Mesodermal cell (in vitro differentiated cells): ENCODE measurements around the gene TBX21.
"Not testable (repeated sequence)": the region's sequence is repeated elsewhere in the genome, so short reads cannot be mapped to it uniquely, and the experiment has no call there.

ENCODE experiments used
- H3K27ac ChIP-seq: 2 replicates; pipeline ENCODE4 v1.7.0; 2013; ENCODE audit warnings: mild to moderate bottlenecking, low read depth, low read length, moderate library complexity; ENCODE audit not compliant: severe bottlenecking
- H3K36me3 ChIP-seq: 2 replicates; pipeline ENCODE4 v1.7.1; 2013; ENCODE audit warnings: mild to moderate bottlenecking, low read length, moderate library complexity; ENCODE audit not compliant: control insufficient read depth, insufficient read depth
- H3K4me1 ChIP-seq: one replicate; pipeline ENCODE4 v1.7.1; 2013; ENCODE audit warnings: mild to moderate bottlenecking, low read length; ENCODE audit not compliant: insufficient read depth, control insufficient read depth, poor library complexity, severe bottlenecking
- H3K4me3 ChIP-seq: 2 replicates; pipeline ENCODE4 v1.7.0; 2013; ENCODE audit warnings: low read length, control low read depth, mild to moderate bottlenecking; ENCODE audit not compliant: insufficient read depth, poor library complexity, severe bottlenecking; ENCODE audit errors: extremely low read depth
- H3K9me3 ChIP-seq: 2 replicates; pipeline ENCODE4 v1.7.1; 2013; ENCODE audit warnings: mild to moderate bottlenecking, low read length, moderate library complexity; ENCODE audit not compliant: control insufficient read depth
- WGBS, 2 experiments: methylation state at CpG; one replicate each; pipeline ENCODE4 v1.1.5; 2013; ENCODE audit warnings: missing lambda C conversion rate in 2 of 2; ENCODE audit not compliant: insufficient coverage in 2 of 2; 5-methylcytosine and 5-hydroxymethylcytosine counted together

TBX21 gene

DNA sequence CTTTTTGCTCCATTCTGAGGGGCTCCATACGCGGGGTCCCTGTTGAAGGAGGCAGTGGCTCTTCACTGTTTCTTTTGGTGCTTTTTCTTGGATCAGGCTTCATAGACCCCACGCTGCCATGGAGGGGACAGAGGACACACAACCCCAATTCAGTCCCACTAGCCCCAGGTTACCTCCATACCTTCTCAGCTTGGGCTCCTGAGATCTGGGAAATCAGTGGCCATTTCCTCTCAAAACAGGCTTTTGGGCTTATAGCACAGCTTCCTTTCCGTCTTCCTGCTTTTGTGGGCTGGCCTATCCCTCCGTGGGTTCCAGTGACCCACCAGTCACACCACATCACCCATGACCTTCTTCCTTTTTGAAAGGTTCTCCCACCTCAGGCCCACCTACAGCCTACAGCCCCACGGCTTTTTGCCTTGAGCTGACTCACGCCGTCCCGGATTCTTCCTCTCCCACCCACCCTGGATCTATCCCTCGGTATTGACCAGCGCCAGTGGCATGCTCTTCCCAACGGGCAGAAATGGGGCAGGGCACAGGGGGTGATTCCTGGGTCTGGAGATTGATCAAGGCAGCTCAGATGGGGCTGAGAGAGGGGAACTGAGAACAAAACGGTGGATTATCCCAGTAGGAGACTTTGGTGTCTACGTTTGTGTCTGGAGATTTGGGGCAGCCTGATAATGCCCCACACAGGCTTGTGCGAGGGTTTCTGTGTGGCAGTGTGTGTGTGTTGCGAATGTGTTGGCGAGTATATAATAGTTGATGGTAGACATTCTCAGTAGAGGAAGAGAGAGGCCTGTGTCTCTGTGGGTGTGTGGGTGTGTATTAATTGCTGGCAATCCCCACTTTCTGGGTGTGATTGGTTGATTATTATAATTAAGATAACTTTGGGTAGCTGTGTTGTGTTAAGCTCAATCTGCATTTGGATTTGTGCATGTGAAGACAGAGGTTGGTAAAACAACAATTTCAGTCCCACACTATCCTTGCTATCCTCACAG, 3.8 kb downstream of the TBX21 start:
- H3K4me1 ChIP-seq: no peaks in the 10 kb centered on the region
- WGBS, 2 experiments: 77 to 79% methylated on average over 10 to 15 of the region's 17 CpGs
- no peaks in the 10 kb centered on the region for H3K9me3 ChIP-seq
- H3K36me3 ChIP-seq: no peaks in the 10 kb centered on the region
- H3K4me3 ChIP-seq: no peak overlapping the region
- no peak overlapping the region for H3K27ac ChIP-seq

GRCh38 chr17:47738178-47738577, 5.1 kb downstream of the TBX21 start:
- H3K36me3 ChIP-seq: no peaks in the 10 kb centered on the region
- no peak overlapping the region for H3K27ac ChIP-seq
- H3K9me3 ChIP-seq: no peaks in the 10 kb centered on the region
- H3K4me3 ChIP-seq: no peak overlapping the region
- H3K4me1 ChIP-seq: no peaks in the 10 kb centered on the region
- 91 to 94% methylated on average over 4 to 5 of the region's 7 CpGs for WGBS, 2 experiments

DNA sequence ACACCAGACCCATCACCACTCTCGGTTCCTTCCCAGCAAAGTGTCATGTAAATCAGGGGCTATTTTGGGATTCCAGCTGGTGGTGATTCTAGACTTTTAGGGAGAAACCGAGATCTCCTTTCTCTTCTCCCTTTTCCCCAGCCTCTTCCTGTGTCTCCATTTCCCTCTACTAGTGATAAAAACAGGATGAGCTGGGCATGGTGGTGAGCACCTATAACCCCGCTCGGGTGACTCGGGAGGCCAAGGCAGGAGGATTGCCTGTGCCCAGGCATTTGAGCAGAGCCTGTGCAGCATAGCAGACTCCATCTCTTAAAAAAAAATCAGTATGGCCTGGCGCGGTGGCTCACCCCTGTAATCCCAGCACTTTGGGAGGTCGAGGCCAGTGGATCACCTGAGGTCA, 6.1 kb downstream of the TBX21 start:
- 92 to 96% methylated on average over 6 of the region's 8 CpGs for WGBS, 2 experiments
- Histone ChIP-seq H3K36me3 (no peaks in the 10 kb centered on the region), H3K4me1 (no peaks in the 10 kb centered on the region), H3K9me3 (no peaks in the 10 kb centered on the region), H3K4me3 (no peak overlapping the region), H3K27ac (no peak overlapping the region)

GRCh38 chr17:47739945-47740344, 6.9 kb downstream of the TBX21 start:
- not testable (repeated sequence) for H3K4me1 ChIP-seq, H3K27ac ChIP-seq, H3K4me3 ChIP-seq, H3K36me3 ChIP-seq, H3K9me3 ChIP-seq
- WGBS, 2 experiments: 84 to 94% methylated on average over 7 to 8 of the region's 12 CpGs

DNA sequence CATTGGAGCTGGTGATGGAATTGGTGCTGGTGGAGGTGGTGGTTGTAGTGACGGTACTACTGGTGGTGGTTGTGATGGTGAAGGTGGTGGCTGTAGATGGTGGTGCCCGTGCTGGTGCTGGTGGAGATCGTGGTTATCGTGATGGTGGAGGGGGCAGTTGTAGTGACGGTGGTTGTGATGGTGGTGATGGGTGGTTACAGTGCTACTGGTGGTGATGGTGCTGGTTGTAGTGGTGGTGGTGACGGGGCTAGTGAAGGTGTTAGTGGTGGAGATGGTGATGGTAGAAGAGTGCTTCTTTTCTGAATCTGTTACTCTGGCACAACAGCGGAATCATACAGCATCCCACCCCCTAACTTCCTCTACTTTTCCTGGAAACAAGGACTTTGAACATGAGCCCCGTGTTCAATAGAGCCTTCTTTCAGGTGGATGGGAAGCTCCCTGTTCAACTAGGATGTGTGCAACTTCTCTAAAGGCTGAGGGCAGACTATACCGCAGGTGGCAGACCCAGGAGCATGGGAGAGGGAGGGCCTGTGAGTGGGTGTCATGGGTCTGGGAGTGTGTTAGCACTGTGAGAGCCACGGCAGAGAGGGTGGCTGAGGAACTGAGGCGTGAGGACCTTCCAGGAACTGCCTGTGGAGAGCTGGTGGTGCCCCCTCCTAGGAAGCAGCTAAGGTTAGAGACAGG, 8.2 kb downstream of the TBX21 start:
- H3K27ac ChIP-seq: no peak overlapping the region
- H3K9me3 ChIP-seq: no peaks in the 10 kb centered on the region
- no peak overlapping the region for H3K4me3 ChIP-seq
- no peaks in the 10 kb centered on the region for H3K4me1 ChIP-seq
- H3K36me3 ChIP-seq: no peaks in the 10 kb centered on the region
- WGBS, 2 experiments: 91 to 94% methylated on average over 7 to 9 of the region's 11 CpGs

DNA sequence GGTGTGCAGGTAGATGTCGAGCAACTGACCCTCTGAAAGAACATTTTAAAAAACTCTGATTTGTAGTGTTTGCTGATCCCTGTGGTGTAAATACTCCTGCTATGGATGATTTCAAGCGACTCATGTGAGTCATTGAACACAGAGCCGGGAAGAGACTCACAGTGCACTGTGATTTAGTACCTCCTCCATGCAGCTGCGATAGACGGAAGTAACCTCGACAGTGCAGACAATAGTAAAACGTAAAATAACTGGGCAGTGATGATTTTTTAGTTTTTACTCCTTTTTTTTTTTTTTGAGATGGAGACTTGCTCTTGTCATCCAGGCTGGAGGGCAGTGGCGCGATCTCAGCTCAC, 8.7 kb downstream of the TBX21 start:
- no peak overlapping the region for H3K4me3 ChIP-seq
- H3K4me1 ChIP-seq: no peaks in the 10 kb centered on the region
- 89 to 92% methylated on average over 7 to 8 of the region's 9 CpGs for WGBS, 2 experiments
- no peaks in the 10 kb centered on the region for H3K36me3 ChIP-seq
- H3K27ac ChIP-seq: no peak overlapping the region
- no peaks in the 10 kb centered on the region for H3K9me3 ChIP-seq

DNA sequence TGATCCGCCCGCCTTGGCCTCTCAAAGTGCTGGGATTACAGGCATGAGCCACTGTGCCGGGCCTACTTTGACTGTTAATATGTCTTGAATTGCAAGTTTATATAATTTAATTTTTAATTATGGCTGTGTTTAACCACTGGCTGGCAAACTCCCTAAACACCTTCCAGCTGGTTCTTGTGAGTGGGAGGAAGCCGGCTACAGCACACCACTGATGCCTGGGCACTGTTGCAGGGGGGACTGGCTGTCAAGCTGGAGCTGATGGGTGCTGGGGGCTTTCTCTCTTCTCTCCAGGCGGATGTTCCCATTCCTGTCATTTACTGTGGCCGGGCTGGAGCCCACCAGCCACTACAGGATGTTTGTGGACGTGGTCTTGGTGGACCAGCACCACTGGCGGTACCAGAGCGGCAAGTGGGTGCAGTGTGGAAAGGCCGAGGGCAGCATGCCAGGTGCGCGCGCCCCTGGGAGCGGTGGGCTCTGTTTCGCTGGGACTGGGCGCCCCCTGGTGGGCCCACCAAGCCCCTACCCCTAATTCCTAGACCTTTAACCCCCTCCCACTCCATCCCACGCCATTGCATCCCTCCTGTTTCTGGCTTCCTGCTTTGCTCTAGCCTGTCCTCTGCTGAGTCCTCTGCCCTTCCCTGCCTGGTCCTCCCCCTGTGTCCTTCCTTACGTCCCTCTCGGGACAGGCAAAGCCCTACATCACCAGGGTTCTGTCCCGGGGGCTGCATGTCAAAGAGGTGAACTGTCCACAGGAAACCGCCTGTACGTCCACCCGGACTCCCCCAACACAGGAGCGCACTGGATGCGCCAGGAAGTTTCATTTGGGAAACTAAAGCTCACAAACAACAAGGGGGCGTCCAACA, 9.5 kb downstream of the TBX21 start:
- Histone ChIP-seq H3K9me3 (no peaks in the 10 kb centered on the region), H3K36me3 (no peaks in the 10 kb centered on the region), H3K4me3 (no peak overlapping the region), H3K27ac (no peak overlapping the region), H3K4me1 (no peaks in the 10 kb centered on the region)
- 34 to 41% methylated on average over 18 to 21 of the region's 26 CpGs for WGBS, 2 experiments

DNA sequence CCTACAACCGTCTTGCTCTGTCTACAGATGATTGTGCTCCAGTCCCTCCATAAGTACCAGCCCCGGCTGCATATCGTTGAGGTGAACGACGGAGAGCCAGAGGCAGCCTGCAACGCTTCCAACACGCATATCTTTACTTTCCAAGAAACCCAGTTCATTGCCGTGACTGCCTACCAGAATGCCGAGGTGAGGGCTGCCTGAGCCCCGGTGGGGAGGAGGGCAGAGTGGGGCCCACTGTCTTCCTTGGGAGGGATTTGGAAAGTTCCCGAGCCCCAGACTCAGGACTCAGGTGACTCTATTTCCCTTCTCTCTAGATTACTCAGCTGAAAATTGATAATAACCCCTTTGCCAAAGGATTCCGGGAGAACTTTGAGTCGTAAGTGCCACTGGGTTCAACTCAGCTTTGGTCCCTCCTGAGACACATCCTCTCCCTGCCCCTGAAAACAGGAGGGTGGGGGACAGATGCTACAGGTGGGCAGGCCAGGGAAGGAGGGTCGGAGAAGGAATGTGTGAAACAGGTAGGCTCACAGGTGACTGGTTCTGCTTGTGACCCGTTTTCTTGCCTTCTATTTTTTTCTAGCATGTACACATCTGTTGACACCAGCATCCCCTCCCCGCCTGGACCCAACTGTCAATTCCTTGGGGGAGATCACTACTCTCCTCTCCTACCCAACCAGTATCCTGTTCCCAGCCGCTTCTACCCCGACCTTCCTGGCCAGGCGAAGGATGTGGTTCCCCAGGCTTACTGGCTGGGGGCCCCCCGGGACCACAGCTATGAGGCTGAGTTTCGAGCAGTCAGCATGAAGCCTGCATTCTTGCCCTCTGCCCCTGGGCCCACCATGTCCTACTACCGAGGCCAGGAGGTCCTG, 11.4 kb downstream of the TBX21 start:
- 84 to 88% methylated on average over 14 to 16 of the region's 22 CpGs for WGBS, 2 experiments

DNA sequence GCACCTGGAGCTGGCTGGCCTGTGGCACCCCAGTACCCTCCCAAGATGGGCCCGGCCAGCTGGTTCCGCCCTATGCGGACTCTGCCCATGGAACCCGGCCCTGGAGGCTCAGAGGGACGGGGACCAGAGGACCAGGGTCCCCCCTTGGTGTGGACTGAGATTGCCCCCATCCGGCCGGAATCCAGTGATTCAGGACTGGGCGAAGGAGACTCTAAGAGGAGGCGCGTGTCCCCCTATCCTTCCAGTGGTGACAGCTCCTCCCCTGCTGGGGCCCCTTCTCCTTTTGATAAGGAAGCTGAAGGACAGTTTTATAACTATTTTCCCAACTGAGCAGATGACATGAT, 12.0 kb downstream of the TBX21 start:
- H3K4me1 ChIP-seq: no peaks in the 10 kb centered on the region
- no peak overlapping the region for H3K4me3 ChIP-seq
- H3K27ac ChIP-seq: no peak overlapping the region
- no peaks in the 10 kb centered on the region for H3K36me3 ChIP-seq
- WGBS, 2 experiments: 79 to 84% methylated on average over 5 to 10 of the region's 10 CpGs
- H3K9me3 ChIP-seq: no peaks in the 10 kb centered on the region

More for the DNA sequence above, 11.4 kb downstream of the TBX21 start:
- H3K4me3 ChIP-seq: no peak overlapping the region
- H3K4me1 ChIP-seq: no peaks in the 10 kb centered on the region
- no peak overlapping the region for H3K27ac ChIP-seq
- H3K36me3 ChIP-seq: no peaks in the 10 kb centered on the region
- H3K9me3 ChIP-seq: no peaks in the 10 kb centered on the region

- H3K4me3 ChIP-seq: no peak overlapping the region
- H3K9me3 ChIP-seq: peaks cover 5% of the 10 kb centered on the region
- WGBS, 2 experiments: 83 to 93% methylated on average over 2 to 3 of the region's 3 CpGs
- H3K4me1 ChIP-seq: no peaks in the 10 kb centered on the region
- no peaks in the 10 kb centered on the region for H3K36me3 ChIP-seq
- H3K27ac ChIP-seq: no peak overlapping the region
Observed at GRCh38 chr17:47751471-47751870, 18.4 kb downstream of the TBX21 start.
